Measurements from ENCODE around the gene DDX56. TPM values are rescaled to one million over a fixed set of nuclear protein-coding genes. Genes with fewer than 3 reads are reported as not detected.
A peak's percentile ranks its signal among the peaks of the same experiment; 100 is the strongest.

Gene DDX56
- total and polyA plus RNA-seq, 2 donors from 2014 or later = 62.0 to 83.6 TPM

DNA sequence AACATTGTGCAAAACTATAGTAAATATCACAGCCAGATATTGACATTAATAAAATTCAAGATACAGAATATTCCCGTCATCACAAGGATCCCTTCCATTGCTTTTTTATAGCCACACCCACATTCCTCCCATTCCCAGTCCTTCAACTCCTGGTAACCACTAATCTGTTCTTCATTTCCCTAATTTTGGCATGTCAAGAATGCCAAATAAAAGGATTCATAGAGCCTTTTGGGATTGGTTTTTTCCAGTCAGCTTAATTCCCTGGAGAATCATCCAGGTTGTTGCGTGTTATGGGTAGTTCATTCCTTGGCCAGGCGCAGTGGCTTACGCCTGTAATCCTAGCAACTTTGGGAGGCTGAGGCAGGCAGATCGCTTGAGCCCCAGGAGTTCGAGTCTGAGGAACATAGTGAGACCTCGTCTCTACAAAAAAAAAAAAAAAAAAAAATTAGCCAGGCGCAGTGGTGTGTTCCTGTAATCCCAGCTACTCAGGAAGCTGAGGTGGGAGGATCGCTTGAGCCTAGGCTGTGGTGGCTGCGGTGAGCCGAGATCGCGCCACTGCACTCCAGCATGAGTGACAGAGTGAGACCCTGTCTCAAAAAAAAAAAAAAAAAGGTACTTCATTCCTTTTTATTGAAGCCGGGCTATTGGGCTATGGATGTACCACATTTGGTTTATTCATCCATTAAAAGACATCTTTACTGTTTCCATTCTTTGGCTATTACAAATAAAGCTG, 35.4 kb upstream of the DDX56 start:
- TF ChIP-seq, protein P1, sequence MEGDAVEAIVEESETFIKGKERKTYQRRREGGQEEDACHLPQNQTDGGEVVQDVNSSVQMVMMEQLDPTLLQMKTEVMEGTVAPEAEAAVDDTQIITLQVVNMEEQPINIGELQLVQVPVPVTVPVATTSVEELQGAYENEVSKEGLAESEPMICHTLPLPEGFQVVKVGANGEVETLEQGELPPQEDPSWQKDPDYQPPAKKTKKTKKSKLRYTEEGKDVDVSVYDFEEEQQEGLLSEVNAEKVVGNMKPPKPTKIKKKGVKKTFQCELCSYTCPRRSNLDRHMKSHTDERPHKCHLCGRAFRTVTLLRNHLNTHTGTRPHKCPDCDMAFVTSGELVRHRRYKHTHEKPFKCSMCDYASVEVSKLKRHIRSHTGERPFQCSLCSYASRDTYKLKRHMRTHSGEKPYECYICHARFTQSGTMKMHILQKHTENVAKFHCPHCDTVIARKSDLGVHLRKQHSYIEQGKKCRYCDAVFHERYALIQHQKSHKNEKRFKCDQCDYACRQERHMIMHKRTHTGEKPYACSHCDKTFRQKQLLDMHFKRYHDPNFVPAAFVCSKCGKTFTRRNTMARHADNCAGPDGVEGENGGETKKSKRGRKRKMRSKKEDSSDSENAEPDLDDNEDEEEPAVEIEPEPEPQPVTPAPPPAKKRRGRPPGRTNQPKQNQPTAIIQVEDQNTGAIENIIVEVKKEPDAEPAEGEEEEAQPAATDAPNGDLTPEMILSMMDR (IDR thresholded peaks at IDR 0.05; ENCODE audit: borderline replicate concordance, extremely low read depth, insufficient read depth) = no peak
- no peak overlapping the region for H3K27ac ChIP-seq (ENCODE audit: low read depth in 2 of 2, low read length in 2 of 2)
- no peaks in the 10 kb centered on the region for H3K9me3 ChIP-seq (ENCODE audit: control insufficient read depth in 2 of 3, insufficient read depth in 1 of 3, low read length in 3 of 3)
- H3K4me3 ChIP-seq (ENCODE audit: low read length in 3 of 3) = no peak overlapping the region
- H3K9ac ChIP-seq (ENCODE audit: low read length in 3 of 3) = no peak overlapping the region
- no peaks in the 10 kb centered on the region for H3K36me3 ChIP-seq (ENCODE audit: control insufficient read depth in 2 of 3, insufficient read depth in 3 of 3, low read length in 3 of 3)
- H3K4me1 ChIP-seq (ENCODE audit: control insufficient read depth in 2 of 3, insufficient read depth in 2 of 3, low read depth in 1 of 3, low read length in 3 of 3) = peaks cover 0 to 3% (median 0%) of the 10 kb centered on the region in 3 donors
- H3K27me3 ChIP-seq (ENCODE audit: control insufficient read depth, insufficient read depth, low read length) = no peaks in the 10 kb centered on the region
- no peak for DNase-seq
- FAIRE-seq = no peak
- intact Hi-C loops (cut with DNase I) = no loop called here

DNA sequence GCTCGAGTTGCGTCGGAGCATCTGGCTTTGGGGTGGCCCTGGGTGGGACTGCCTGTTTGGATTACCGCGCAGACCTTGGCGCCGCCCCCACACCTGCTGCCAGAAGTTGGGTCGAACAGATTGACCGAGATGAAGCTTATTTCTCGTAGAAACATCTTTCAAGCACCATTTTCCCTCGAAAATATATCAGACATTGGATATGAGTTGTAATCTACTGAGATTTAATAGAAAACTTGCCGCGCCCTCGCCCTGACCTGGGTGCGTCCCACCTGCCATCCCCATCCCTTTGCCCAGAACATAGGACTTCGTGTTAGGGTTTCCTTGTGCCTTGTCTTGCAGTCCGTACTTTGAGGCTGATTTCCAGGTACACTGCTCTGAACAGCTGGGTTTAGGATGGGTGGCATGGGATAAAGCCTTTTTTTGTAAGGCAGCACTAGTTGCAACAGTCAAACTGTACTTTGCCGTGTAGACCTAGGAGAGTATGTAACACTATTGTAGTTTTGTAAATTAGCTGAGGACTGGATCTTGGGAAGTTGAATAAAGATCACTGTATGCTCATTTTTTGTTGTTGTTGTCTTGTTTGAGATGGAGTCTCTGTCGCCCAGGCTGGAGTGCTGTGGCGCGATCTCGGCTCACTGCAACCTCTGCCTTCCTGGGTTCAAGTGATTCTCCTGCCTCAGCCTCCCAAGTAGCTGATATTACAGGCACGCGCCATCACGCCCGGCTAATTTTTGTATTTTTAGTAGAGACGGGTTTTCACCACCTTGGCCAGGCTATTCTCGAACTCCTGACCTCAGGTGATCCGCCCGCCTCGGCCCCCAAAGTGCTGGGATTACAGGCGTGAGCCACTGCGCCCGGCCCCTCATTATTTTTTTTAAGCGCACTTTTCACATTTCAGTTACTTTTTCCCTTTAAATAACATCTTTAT, 33.7 kb upstream of the DDX56 start:
- Histone ChIP-seq H3K9me3 (ENCODE audit: control insufficient read depth in 2 of 3, insufficient read depth in 1 of 3, low read length in 3 of 3) (no peaks in the 10 kb centered on the region), H3K4me1 (ENCODE audit: control insufficient read depth in 2 of 3, insufficient read depth in 2 of 3, low read depth in 1 of 3, low read length in 3 of 3) (peaks cover 0 to 3% (median 0%) of the 10 kb centered on the region in 3 donors), H3K27ac (ENCODE audit: low read depth in 2 of 2, low read length in 2 of 2) (peak overlapping the region; percentile 99 to 100), H3K27me3 (ENCODE audit: control insufficient read depth, insufficient read depth, low read length) (no peaks in the 10 kb centered on the region), H3K36me3 (ENCODE audit: control insufficient read depth in 2 of 3, insufficient read depth in 3 of 3, low read length in 3 of 3) (no peaks in the 10 kb centered on the region), H3K9ac (ENCODE audit: low read length in 3 of 3) (peak overlapping the region; percentile 87 to 97 (median 95)), H3K4me3 (ENCODE audit: low read length in 3 of 3) (peak overlapping the region; percentile 85 to 95 (median 93))
- FAIRE-seq (no peak), DNase-seq (no peak)
- intact Hi-C loops (cut with DNase I) = no loop called here
- TF ChIP-seq, protein P1 (IDR thresholded peaks at IDR 0.05; ENCODE audit: borderline replicate concordance, extremely low read depth, insufficient read depth) = no peak

DNA sequence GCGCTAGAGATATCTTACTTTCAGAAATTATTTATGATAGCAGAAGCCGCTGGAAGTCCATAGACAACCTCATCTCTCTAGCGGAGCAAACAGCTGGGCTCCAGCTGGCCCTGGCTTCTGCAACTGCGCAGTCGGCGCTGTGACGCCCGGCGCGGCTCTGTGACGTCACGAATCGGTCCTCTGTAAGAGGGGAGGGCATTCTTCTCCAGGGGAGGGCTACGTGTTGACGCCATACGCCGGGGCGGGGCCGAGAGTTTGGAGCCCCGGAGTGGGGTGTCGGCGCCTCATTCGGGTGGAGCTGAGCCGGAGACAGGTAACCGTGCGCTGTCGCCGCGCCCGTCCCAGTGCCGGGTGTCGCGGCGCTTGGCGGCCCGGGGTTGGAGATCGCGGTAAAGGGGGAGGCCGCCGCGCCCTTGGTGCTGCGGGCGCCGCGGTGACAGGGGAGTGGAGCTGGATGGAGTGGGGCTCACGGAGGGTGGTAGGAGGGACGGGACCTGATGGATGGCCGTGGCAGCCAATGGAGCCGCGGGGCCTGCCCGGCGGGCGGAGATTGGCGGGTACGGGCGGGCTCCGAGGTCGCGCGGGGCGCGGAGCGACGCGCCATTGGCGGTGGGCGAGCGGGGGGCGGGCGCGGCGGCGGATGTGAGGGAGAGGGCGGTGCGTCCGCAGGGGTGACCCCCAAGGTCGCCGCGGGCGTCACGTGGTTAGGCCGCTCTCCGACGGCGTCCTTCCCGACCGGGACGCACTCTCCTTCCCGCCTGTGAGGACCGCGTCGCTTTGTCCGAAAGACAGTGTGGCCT, 32.8 kb upstream of the DDX56 start, which contains the start of gene OGDH:
Gene OGDH (plus strand): TSS at position 287 of the 800 bp plus-strand sequence. CDS start 17,717 bp downstream, outside the sequence.
- Histone ChIP-seq H3K4me3 (ENCODE audit: low read length in 3 of 3) (peak within 1 kb of the TSS; percentile 85 to 95 (median 93)), H3K36me3 (ENCODE audit: control insufficient read depth in 2 of 3, insufficient read depth in 3 of 3, low read length in 3 of 3) (no peaks in the 10 kb centered on the region), H3K9ac (ENCODE audit: low read length in 3 of 3) (peak within 1 kb of the TSS; percentile 87 to 97 (median 95)), H3K4me1 (ENCODE audit: control insufficient read depth in 2 of 3, insufficient read depth in 2 of 3, low read depth in 1 of 3, low read length in 3 of 3) (peaks cover 0 to 3% (median 0%) of the 10 kb centered on the region in 3 donors), H3K27ac (ENCODE audit: low read depth in 2 of 2, low read length in 2 of 2) (peak within 1 kb of the TSS; percentile 99 to 100), H3K27me3 (ENCODE audit: control insufficient read depth, insufficient read depth, low read length) (no peaks in the 10 kb centered on the region), H3K9me3 (ENCODE audit: control insufficient read depth in 2 of 3, insufficient read depth in 1 of 3, low read length in 3 of 3) (no peaks in the 10 kb centered on the region)
- intact Hi-C loops (cut with DNase I) = no loop called here
- peak; percentile 99 to 100 (median 99) for DNase-seq
- TF ChIP-seq, protein P1 (IDR thresholded peaks at IDR 0.05; ENCODE audit: borderline replicate concordance, extremely low read depth, insufficient read depth) = no peak
- FAIRE-seq = no peak

All from kidney (tissue), 14 donors.